Fibroblast of lung (primary cell): ENCODE measurements around the gene SERPINB11.
A peak's percentile ranks its signal among the peaks of the same experiment; 100 is the strongest.

Experiments
- CTCF ChIP-seq, 2 donors: IDR thresholded peaks in 1 of 2; conservative IDR thresholded peaks in 1 of 2; 1 replicate in 1 of 2; 2 replicates in 1 of 2; pipeline ENCODE4 v1.5.1; 2011 to 2012; ENCODE audit warnings: low read length in 2 of 2, control low read depth in 1 of 2, inconsistent platforms in 1 of 2, low read depth in 1 of 2, mild to moderate bottlenecking in 1 of 2
- EZH2 ChIP-seq: IDR thresholded peaks from 2 replicates; pipeline ENCODE4 v1.5.1; 2012; ENCODE audit warnings: low read length, control low read depth, mild to moderate bottlenecking; ENCODE audit errors: missing control alignments

DNA sequence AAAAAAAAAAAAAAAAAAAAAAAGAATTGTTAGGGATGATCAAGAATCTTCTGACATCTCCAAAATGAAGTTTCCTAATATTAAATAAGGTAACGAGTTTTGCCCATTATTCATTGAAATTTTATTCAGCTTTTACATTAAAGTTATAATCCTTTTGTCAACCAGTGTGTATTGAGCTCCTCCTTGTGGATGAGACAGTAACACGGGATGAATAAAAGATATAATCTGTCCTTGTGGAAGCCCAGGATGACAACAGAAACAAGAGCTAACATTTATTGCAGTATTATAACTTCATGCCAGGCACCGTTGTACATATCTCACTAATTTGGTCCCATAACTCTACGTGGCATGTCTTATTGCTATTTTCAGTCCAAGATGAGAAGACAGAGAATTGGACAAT lies 39.0 kb downstream of the SERPINB11 start:
- TF ChIP-seq CTCF (conservative IDR thresholded peaks at IDR 0.05 in 1 of 2, IDR thresholded peaks at IDR 0.05 in 1 of 2; ENCODE audit: low read depth in 1 of 2, low read length in 2 of 2) (peak; percentile 33 to 44), EZH2 (no peak)
